Activated CD4-positive, alpha-beta memory T cell treated with anti-CD3 and anti-CD28 coated beads for 36 hours (primary cell): ENCODE measurements around the gene WNT10A. TPM values are rescaled to one million over a fixed set of nuclear protein-coding genes. Genes with fewer than 3 reads are reported as not detected.
A peak's percentile ranks its signal among the peaks of the same experiment; 100 is the strongest.

Experiments used
- CTCF ChIA-PET: fragments of 350-600 bp; sonication (Branson Sonifier 250); formaldehyde crosslinking; loops from one replicate; lab custom pipeline; 2021; ENCODE audit warnings: antibody characterized with exemption, inconsistent platforms; lab: Charles Lee
- POLR2A ChIA-PET: fragments of 350-600 bp; sonication (Branson Sonifier 250); formaldehyde crosslinking; loops from one replicate; lab custom pipeline; 2021; ENCODE audit warnings: antibody characterized with exemption; lab: Charles Lee
- DNase-seq: peaks from one replicate; pipeline ENCODE4 v3.0.0-alpha.2; 2020
- H3K27ac Mint-ChIP-seq: one replicate; pipeline ENCODE4 v1.8.0; 2021; ENCODE audit warnings: mixed read lengths
- H3K27me3 Mint-ChIP-seq: one replicate; pipeline ENCODE4 v1.8.0; 2021; ENCODE audit warnings: mixed read lengths
- H3K36me3 Mint-ChIP-seq: one replicate; pipeline ENCODE4 v1.8.0; 2021; ENCODE audit warnings: mixed read lengths
- H3K4me1 Mint-ChIP-seq: one replicate; pipeline ENCODE4 v1.8.0; 2021; ENCODE audit warnings: low read depth, mixed read lengths
- H3K4me3 Mint-ChIP-seq: one replicate; pipeline ENCODE4 v1.8.0; 2021; ENCODE audit warnings: mild to moderate bottlenecking, mixed read lengths
- H3K9me3 Mint-ChIP-seq: one replicate; pipeline ENCODE4 v1.8.0; 2021; ENCODE audit warnings: mixed read lengths
- intact Hi-C: fragments of 100-400 bp; cut with micrococcal nuclease; formaldehyde crosslinking; loops from one replicate; pipeline ENCODE4 v1.15.1; 2023
- total RNA-seq, 2 experiments: library from RNA; stranded (reverse); gene quantifications; one replicate each; pipeline ENCODE4 v1.2.3, GENCODE V29; 2021

WNT10A gene
- total RNA-seq, 2 experiments from 2014 or later: 5.0 to 5.2 TPM

DNA sequence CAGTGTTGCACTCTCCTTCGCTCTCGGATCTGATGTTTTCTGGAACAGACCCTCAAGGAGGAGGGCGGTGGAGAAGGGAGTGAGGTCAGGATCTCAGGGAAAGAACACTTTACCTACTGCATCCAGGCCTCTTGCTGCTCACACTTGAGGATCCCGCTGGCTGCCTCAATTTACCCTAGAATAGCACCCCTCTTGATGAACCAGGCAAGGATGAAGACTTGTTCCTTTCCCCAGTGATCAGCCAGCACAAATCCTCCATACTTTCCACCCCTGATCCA lies 14.2 kb downstream of the WNT10A start:
- no peaks in the 10 kb centered on the region for H3K9me3 Mint-ChIP-seq
- intact Hi-C loops: loop anchor here (5.0 to 10.0 kb wide), 3 partner anchors 492 to 678 kb away; partner anchors contain the start of genes ARPC2 and DNPEP
- H3K4me1 Mint-ChIP-seq: peaks cover 62% of the 10 kb centered on the region
- no peaks in the 10 kb centered on the region for H3K36me3 Mint-ChIP-seq
- H3K4me3 Mint-ChIP-seq: peak overlapping the region; percentile 9
- POLR2A ChIA-PET: interaction anchor here (9.4 kb wide), 1 partner anchor 16 kb away, joined by 215 read pairs; the partner anchor contains the start of gene WNT10A
- CTCF ChIA-PET: interaction anchor here (7.0 to 22.4 kb wide), 2 partner anchors 16 to 44 kb away, joined by 107 to 1400 read pairs; partner anchors contain the start of gene WNT10A
- peak overlapping the region; percentile 56 for H3K27ac Mint-ChIP-seq
- H3K27me3 Mint-ChIP-seq: peaks cover 6% of the 10 kb centered on the region
- DNase-seq: no peak

DNA sequence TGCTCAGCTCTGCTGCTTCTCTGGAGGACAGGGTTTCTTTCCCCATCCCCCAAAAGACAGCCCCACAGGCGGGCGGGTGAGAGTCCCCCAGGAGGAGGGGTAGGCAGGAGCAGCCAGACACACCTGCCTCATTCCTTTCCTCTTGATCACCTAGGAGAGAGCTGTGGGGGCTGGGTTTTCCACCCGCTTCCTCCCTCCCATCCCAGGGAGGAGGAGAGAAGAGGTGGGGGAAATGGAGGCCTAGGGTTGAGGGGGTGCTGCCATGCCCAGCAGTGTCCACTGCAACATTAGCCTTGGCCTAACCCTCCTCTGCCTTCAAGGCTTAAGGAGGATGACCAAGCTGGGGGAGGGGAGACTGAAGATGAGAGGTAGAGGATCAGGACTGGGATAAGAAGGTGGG lies 14.7 kb downstream of the WNT10A start:
- intact Hi-C loops: loop anchor here (5.0 to 10.0 kb wide), 3 partner anchors 492 to 678 kb away; partner anchors contain the start of genes ARPC2 and DNPEP
- peak overlapping the region; percentile 91 for H3K27ac Mint-ChIP-seq

DNA sequence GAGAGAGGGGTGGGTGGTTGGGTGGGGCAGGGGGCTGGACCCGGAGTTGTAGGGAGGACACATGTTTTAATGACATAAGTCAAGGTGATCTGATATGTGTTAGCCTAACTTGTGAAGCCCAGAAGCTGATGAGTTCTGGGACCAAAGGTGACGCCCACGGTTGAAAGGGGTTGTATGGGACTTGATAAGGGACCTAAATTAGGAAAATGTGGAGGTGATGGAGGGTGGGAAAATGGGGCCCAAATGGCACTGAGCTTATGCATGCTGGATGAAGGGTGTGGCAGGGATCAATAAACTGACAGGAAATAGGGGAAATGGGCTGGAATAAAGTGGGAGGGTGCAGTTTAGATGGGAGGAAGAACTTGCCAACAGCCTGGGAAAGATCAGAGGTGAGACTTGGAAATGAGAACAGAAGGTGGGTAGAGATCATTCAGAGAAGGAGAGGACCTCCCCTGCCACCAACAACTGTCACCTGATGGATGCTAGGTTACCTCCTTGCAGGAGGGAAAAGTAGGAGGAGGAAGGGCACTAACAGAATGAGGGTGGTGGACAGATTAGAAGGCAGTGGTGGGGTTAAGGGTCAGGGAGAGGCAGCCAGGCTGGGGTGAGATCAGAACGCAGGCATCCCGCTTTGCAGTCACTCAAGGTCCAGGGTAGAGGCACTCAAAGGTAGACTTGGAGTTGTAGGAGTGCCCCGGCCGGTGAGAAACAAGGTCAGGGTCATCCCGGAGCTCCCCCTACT lies 15.3 kb downstream of the WNT10A start:
- intact Hi-C loops: loop anchor here (1.0 to 10.0 kb wide), 9 partner anchors 13 to 679 kb away; partner anchors contain the start of genes ARPC2, BCS1L, CNOT9 and DNAJB2
- Mint-ChIP-seq H3K36me3 (no peaks in the 10 kb centered on the region), H3K27me3 (peaks cover 13% of the 10 kb centered on the region), H3K4me1 (peaks cover 62% of the 10 kb centered on the region), H3K9me3 (no peaks in the 10 kb centered on the region), H3K27ac (peak overlapping the region; percentile 91), H3K4me3 (peak overlapping the region; percentile 50)
- DNase-seq: no peak
- CTCF ChIA-PET: interaction anchor here (1.6 to 22.4 kb wide), 4 partner anchors 14 to 169 kb away, joined by 4 to 1400 read pairs (median 91); partner anchors contain the start of gene WNT10A
- POLR2A ChIA-PET: interaction anchor here (0.6 to 9.4 kb wide), 6 partner anchors 13 to 359 kb away, joined by 3 to 215 read pairs (median 4); partner anchors contain the start of genes ANKZF1, ATG9A, BCS1L and WNT10A

More for the DNA sequence above, 14.7 kb downstream of the WNT10A start:
- no peaks in the 10 kb centered on the region for H3K36me3 Mint-ChIP-seq
- peaks cover 7% of the 10 kb centered on the region for H3K27me3 Mint-ChIP-seq
- peaks cover 62% of the 10 kb centered on the region for H3K4me1 Mint-ChIP-seq
- no peaks in the 10 kb centered on the region for H3K9me3 Mint-ChIP-seq
- ChIA-PET POLR2A (interaction anchor here (0.5 to 9.4 kb wide), 2 partner anchors 17 to 314 kb away, joined by 3 to 215 read pairs; partner anchors contain the start of gene WNT10A), CTCF (interaction anchor here (4.9 to 22.4 kb wide), 3 partner anchors 14 to 45 kb away, joined by 75 to 1400 read pairs (median 107); partner anchors contain the start of gene WNT10A)
- no peak for DNase-seq
- no peak overlapping the region for H3K4me3 Mint-ChIP-seq

DNA sequence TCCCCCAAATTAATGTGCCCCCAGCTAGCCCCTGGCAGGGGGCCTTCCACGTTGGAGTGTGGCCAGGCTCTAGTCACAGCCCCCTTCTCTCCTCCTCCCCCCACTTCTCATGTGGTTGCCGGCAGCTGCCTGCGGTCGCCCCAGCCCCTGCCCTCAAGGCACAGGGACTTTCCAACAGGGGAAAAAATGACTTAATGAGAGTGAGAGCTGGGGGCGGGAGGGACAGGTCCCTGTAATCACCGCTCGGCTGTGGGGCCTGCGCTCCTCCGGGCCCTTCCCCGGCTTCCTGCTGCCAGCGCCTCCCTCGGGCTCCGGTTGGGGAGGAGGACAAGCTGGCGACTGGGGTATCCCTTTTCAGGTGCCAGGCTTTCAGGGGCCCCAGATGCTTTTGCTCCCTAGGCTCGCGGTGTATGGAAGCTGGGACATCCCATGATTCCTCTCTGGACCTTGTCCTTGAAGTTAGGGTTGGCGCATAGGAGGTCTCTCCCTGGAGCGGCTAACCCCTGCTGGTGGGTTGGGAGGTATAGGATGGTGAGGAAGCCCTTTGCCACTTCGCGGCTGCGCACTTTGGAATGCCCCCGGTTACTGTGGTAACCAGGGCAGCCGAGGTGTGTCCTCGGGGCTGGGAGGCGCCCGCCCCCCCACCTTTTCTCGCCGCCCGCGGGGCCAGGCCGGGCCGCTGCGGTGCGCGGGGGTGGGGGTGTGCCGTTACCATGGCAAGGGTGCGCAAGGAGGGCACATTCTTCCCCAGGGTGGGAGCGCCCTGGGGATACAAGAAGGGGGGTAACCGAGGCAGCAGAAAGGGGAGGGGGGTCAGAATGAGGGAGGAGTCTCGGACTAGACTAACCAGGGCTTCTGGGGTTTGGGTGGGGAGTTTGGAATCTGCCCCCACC lies 16.1 kb downstream of the WNT10A start:
- intact Hi-C loops: loop anchor here (1.0 to 10.0 kb wide), 9 partner anchors 13 to 679 kb away; partner anchors contain the start of genes ARPC2, BCS1L, CNOT9 and DNAJB2
- DNase-seq: peak; percentile 95
- Mint-ChIP-seq H3K4me3 (peak overlapping the region; percentile 50), H3K4me1 (peaks cover 55% of the 10 kb centered on the region), H3K27me3 (peaks cover 13% of the 10 kb centered on the region), H3K36me3 (no peaks in the 10 kb centered on the region), H3K9me3 (no peaks in the 10 kb centered on the region), H3K27ac (peak overlapping the region; percentile 91)
- ChIA-PET CTCF (interaction anchor here (0.6 to 22.4 kb wide), 17 partner anchors 13 to 251 kb away, joined by 3 to 1400 read pairs (median 9); partner anchors contain the start of genes BCS1L, CDK5R2, RNF25 and STK36), POLR2A (interaction anchor here (0.6 to 9.4 kb wide), 8 partner anchors 13 to 491 kb away, joined by 3 to 215 read pairs (median 4); partner anchors contain the start of genes ANKZF1, ATG9A, BCS1L and DNPEP)

DNA sequence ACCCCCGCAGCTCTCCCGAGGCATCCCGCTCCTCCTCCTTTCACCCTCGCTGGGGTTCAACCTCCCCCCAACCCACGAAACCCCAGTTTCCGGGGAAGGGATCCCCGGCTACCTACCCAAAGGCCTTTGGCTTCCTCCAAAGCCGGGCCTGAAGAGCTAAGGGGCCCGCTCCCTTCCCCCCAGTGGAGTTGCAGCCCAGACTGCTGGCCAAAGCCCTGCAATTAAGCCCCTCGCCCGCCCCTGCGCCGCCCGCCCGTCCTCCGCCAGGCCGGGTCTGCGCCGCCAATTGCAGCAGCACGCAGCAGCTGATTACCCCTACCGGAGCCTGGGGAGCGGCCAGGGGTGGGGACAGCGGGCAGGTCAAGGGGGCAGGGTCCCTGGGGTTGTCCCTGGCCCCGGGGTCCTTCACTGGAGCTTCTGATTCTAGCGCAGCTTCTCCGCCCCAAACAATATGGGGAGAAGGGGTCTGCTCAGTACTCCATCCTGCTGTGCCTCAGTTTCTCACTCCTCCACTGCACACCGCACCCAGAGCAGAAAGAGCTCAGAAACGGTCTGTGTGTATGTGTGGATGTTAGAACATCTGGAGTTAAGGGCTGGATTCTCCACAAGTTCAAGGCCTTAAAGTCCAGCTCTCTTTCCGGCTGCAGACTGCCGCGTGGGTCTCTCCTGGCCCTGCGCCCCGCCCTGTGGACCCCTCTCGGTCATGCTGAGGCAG lies 16.9 kb downstream of the WNT10A start:
- ChIA-PET POLR2A (interaction anchor here (0.6 to 9.4 kb wide), 9 partner anchors 10 to 490 kb away, joined by 3 to 215 read pairs (median 3); partner anchors contain the start of genes DNPEP, TUBA4A and WNT10A), CTCF (interaction anchor here (0.6 to 22.4 kb wide), 31 partner anchors 12 to 397 kb away, joined by 3 to 1400 read pairs (median 4); partner anchors contain the start of genes BCS1L, CDK5R2, RNF25 and STK36)
- H3K9me3 Mint-ChIP-seq: no peaks in the 10 kb centered on the region
- DNase-seq: no peak
- intact Hi-C loops: loop anchor here (1.0 to 10.0 kb wide), 7 partner anchors 21 to 680 kb away; partner anchors contain the start of genes ARPC2, CNOT9, DNAJB2 and DNPEP
- peak overlapping the region; percentile 50 for H3K4me3 Mint-ChIP-seq
- H3K27me3 Mint-ChIP-seq: peaks cover 16% of the 10 kb centered on the region
- H3K4me1 Mint-ChIP-seq: peaks cover 48% of the 10 kb centered on the region
- no peaks in the 10 kb centered on the region for H3K36me3 Mint-ChIP-seq
- peak overlapping the region; percentile 61 for H3K27ac Mint-ChIP-seq

DNA sequence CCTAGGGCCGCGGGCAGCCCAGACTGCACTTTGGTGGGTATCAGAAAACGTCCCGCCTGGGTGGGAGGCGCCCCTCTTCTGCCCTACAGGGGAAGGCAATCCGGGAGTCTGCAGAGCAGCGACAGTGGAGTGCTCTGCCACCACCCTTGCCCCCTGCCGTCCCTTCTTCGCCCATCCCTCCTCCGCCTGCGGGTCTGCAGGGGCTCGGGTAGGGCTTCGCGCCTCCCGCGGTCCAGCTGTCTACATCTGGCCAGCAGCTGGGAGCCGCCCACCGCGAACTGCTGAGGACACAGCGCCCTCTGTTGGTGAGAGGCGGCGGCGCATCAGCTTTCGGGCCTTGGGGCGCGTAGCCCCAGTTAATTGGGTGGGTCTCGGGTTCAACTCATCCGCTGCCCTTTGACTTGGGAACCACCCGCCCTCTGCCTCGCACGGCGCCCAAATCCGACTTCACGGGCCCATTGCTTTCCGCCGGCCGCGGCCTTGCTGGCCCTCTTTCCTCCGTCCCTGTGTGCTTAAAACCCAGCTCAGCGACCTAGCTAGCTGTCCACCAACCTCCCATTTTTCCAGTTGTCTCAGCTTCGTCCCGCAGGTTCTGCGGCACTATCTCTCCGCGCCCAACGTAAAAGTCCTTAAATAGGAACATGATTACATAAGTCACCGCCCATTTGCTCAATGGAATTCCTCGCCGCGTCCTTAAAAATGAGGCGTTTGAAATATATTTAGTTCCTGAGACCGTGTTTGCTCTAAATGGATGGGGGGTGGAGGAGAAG lies 17.6 kb downstream of the WNT10A start:
- Mint-ChIP-seq H3K9me3 (no peaks in the 10 kb centered on the region), H3K4me1 (peaks cover 43% of the 10 kb centered on the region), H3K36me3 (no peaks in the 10 kb centered on the region), H3K4me3 (peak overlapping the region; percentile 58), H3K27ac (peak overlapping the region; percentile 72), H3K27me3 (peaks cover 16% of the 10 kb centered on the region)
- ChIA-PET CTCF (interaction anchor here (0.6 to 22.4 kb wide), 32 partner anchors 11 to 396 kb away, joined by 3 to 1400 read pairs (median 4); partner anchors contain the start of genes BCS1L, CDK5R2, RNF25 and STK36), POLR2A (interaction anchor here (0.6 to 9.4 kb wide), 7 partner anchors 9 to 355 kb away, joined by 3 to 215 read pairs (median 5); partner anchors contain the start of genes TUBA4A and WNT10A)
- DNase-seq: peak; percentile 88
- intact Hi-C loops: loop anchor here (1.0 to 10.0 kb wide), 5 partner anchors 22 to 681 kb away; partner anchors contain the start of genes ARPC2 and DNPEP

DNA sequence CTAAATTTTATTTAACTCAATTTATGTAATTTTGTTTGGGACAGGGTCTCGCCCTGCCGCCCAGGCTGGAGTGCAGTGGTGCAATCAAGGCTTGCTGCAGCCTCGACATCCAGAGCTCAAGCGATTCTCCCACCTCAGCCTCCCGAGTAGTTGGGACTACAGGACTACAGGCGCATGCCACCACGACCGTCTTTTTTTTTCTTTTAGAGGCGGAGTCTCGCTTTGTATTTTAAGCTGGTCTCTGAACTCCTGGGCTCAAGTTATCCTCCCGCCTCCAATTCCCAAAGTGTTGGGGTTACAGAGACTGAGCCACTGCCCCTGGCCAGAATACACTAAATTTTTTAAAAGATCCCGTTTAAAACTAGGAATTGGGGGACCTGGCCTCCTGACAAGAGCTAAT lies 18.5 kb downstream of the WNT10A start:
- Mint-ChIP-seq H3K4me1 (peaks cover 35% of the 10 kb centered on the region), H3K4me3 (no peak overlapping the region), H3K36me3 (no peaks in the 10 kb centered on the region), H3K9me3 (no peaks in the 10 kb centered on the region), H3K27ac (no peak overlapping the region), H3K27me3 (peaks cover 16% of the 10 kb centered on the region)
- ChIA-PET CTCF (interaction anchor here (1.6 to 22.4 kb wide), 8 partner anchors 10 to 96 kb away, joined by 3 to 1400 read pairs (median 34); partner anchors contain the start of genes WNT10A and WNT6), POLR2A (interaction anchor here (9.4 kb wide), 1 partner anchor 20 kb away, joined by 215 read pairs; the partner anchor contains the start of gene WNT10A)
- DNase-seq: no peak
- intact Hi-C loops: loop anchor here (5.0 to 10.0 kb wide), 3 partner anchors 488 to 682 kb away; partner anchors contain the start of genes ARPC2 and DNPEP

DNA sequence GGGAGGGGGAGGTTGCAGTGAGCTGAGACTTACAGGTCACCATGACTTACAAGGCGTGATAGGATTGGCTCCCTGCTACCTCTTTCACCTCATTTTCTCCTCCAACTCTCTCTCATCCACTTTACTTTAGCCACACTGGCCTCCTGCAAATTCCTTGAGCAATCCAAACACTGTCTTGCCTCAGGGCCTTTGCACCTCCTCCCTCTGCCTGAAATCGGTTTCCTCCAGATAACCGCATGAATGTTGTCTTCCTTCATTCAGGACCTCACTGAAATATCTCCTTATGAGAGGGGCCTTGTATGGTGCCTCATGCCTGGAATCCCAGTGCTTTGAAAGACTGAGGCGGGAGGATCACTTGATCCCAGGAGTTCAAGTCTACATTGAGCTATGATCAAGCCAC lies 21.8 kb downstream of the WNT10A start:
- intact Hi-C loops: no loop called here
- H3K4me1 Mint-ChIP-seq: peaks cover 12% of the 10 kb centered on the region

DNA sequence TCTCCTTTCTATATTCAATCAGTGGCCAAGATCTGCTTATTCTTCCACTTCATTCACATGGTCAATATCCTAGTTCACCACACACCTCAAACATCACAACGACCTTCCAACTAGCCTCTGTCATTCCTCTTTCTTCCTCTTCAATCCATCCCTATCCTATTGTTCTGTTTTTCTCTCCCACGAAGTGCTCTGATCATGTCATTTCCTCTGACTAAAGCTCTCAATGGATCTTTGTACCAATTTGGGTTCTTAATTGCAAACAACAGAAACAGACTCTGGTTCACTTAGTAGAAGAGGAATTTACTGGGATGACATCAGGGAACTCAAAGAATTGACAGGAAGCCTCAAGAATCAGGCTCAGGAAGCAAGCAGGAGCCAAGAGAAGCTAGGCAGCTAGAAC lies 23.5 kb downstream of the WNT10A start:
- no peak overlapping the region for H3K27ac Mint-ChIP-seq
- H3K4me3 Mint-ChIP-seq: no peak overlapping the region
- ChIA-PET CTCF (interaction anchor here (22.4 kb wide), 1 partner anchor 26 kb away, joined by 1400 read pairs; the partner anchor contains the start of gene WNT10A), POLR2A (no interaction called here)
- H3K27me3 Mint-ChIP-seq: peaks cover 17% of the 10 kb centered on the region
- intact Hi-C loops: no loop called here
- DNase-seq: no peak
- no peaks in the 10 kb centered on the region for H3K9me3 Mint-ChIP-seq
- no peaks in the 10 kb centered on the region for H3K36me3 Mint-ChIP-seq
- H3K4me1 Mint-ChIP-seq: peaks cover 6% of the 10 kb centered on the region

More for the DNA sequence above, 21.8 kb downstream of the WNT10A start:
- DNase-seq: no peak
- Mint-ChIP-seq H3K27ac (no peak overlapping the region), H3K4me3 (no peak overlapping the region), H3K27me3 (peaks cover 23% of the 10 kb centered on the region), H3K36me3 (no peaks in the 10 kb centered on the region), H3K9me3 (no peaks in the 10 kb centered on the region)
- ChIA-PET CTCF (interaction anchor here (1.0 to 22.4 kb wide), 5 partner anchors 10 to 94 kb away, joined by 3 to 1400 read pairs (median 4); partner anchors contain the start of gene WNT10A), POLR2A (no interaction called here)
